CD4-positive, alpha-beta T cell (primary cell): ENCODE data around the gene HORMAD2. TPM values are rescaled to one million over a fixed set of nuclear protein-coding genes. Genes with fewer than 3 reads are reported as not detected.
A peak's percentile ranks its signal among the peaks of the same experiment; 100 is the strongest.
"Not testable (repeated sequence)": the region's sequence is repeated elsewhere in the genome, so short reads cannot be mapped to it uniquely, and the experiment has no call there.

Source experiments
- ATAC-seq: fragments of 200-7000 bp; cut with Tn5 transposase; one replicate; pipeline ENCODE4 v1.10.0; 2022; ENCODE audit warnings: mild to moderate bottlenecking; ENCODE audit not compliant: poor library complexity
- CTCF ChIA-PET: fragments of 350-600 bp; sonication (Branson Sonifier 250); formaldehyde crosslinking; loops from one replicate; lab custom pipeline; 2021; ENCODE audit warnings: antibody characterized with exemption, inconsistent platforms; lab: Charles Lee
- POLR2A ChIA-PET: fragments of 350-600 bp; sonication (Branson Sonifier 250); formaldehyde crosslinking; loops from one replicate; lab custom pipeline; 2021; ENCODE audit warnings: antibody characterized with exemption, inconsistent platforms; lab: Charles Lee
- DNase-seq, 14 experiments: peaks; one replicate each; pipeline ENCODE4 v3.0.0-alpha.2; 2013 to 2020; ENCODE audit warnings: mixed read lengths in 2 of 14
- H3K27ac ChIP-seq, 2 donors: one replicate each; pipeline versions ENCODE4 v1.5.1 to v1.7.0; 2013; ENCODE audit warnings: low read length in 2 of 2, low read depth in 1 of 2, mild to moderate bottlenecking in 1 of 2
- H3K27me3 ChIP-seq, 2 experiments: 1 replicate in 1 of 2; 2 replicates in 1 of 2; pipeline versions ENCODE4 v1.6.1 to v1.7.0; 2013; ENCODE audit warnings: low read length in 2 of 2, control low read depth in 1 of 2, mild to moderate bottlenecking in 1 of 2, moderate library complexity in 1 of 2; ENCODE audit not compliant: insufficient read depth in 2 of 2, control insufficient read depth in 1 of 2
- H3K36me3 ChIP-seq: one replicate; pipeline ENCODE4 v1.6.1; 2013; ENCODE audit warnings: low read length, control low read depth; ENCODE audit not compliant: insufficient read depth
- H3K4me1 ChIP-seq: one replicate; pipeline ENCODE4 v1.6.1; 2013; ENCODE audit warnings: low read length, control low read depth; ENCODE audit not compliant: insufficient read depth
- H3K4me3 ChIP-seq: one replicate; pipeline ENCODE4 v1.5.1; 2013; ENCODE audit warnings: mild to moderate bottlenecking, low read length, moderate library complexity
- H3K9me3 ChIP-seq, 2 experiments: 1 replicate in 1 of 2; 2 replicates in 1 of 2; pipeline versions ENCODE4 v1.6.1 to v1.7.0; 2013; ENCODE audit warnings: low read length in 2 of 2, mild to moderate bottlenecking in 2 of 2, control low read depth in 1 of 2, moderate library complexity in 1 of 2; ENCODE audit not compliant: control insufficient read depth in 1 of 2, insufficient read depth in 1 of 2
- H3K27ac Mint-ChIP-seq: one replicate; pipeline ENCODE4 v1.8.0; 2020; ENCODE audit warnings: mixed read lengths
- H3K27me3 Mint-ChIP-seq: one replicate; pipeline ENCODE4 v1.8.0; 2021; ENCODE audit warnings: mixed read lengths
- H3K36me3 Mint-ChIP-seq: one replicate; pipeline ENCODE4 v1.8.0; 2021; ENCODE audit warnings: low read depth, mixed read lengths
- H3K4me1 Mint-ChIP-seq: one replicate; pipeline ENCODE4 v1.8.0; 2021; ENCODE audit warnings: low read depth, mixed read lengths
- H3K4me3 Mint-ChIP-seq: one replicate; pipeline ENCODE4 v1.8.0; 2020; ENCODE audit warnings: mild to moderate bottlenecking, mixed read lengths
- H3K9me3 Mint-ChIP-seq: one replicate; pipeline ENCODE4 v1.8.0; 2020; ENCODE audit warnings: mixed read lengths
- intact Hi-C, 2 experiments: fragments of 100-400 bp; cut with DNase I in 1 of 2; cut with micrococcal nuclease in 1 of 2; formaldehyde crosslinking; loops; one replicate each; pipeline versions ENCODE4 v1.15.1 to v1.9.0; 2023 to 2025; cut with DNase I, micrococcal nuclease
- total RNA-seq, 174 experiments: library from RNA in 2 of 174; stranded (reverse) in 2 of 174; gene quantifications; one replicate each; pipeline ENCODE4 v1.2.3 and lab custom pipeline; 2021 to 2026
- TF ChIP-seq, protein P1 (sequence below): fragments of 200-600 bp; IDR thresholded peaks from one replicate; pipeline ENCODE4 v1.8.0; 2022; ENCODE audit warnings: antibody characterized with exemption, mild to moderate bottlenecking

Gene HORMAD2
- total RNA-seq, 2 experiments from 2014 or later, result not detected

- no peaks in the 10 kb centered on the region for H3K27me3 Mint-ChIP-seq
- ChIA-PET CTCF (interaction anchor here (0.7 to 1.6 kb wide), 2 partner anchors 10 to 914 kb away, joined by 3 to 4 read pairs; no protein-coding TSS in a partner anchor), POLR2A (interaction anchor here (0.6 to 1.5 kb wide), 3 partner anchors 10 to 63 kb away, joined by 3 to 5 read pairs (median 4); no protein-coding TSS in a partner anchor)
- H3K36me3 ChIP-seq, result no peaks in the 10 kb centered on the region
- ATAC-seq (peak; percentile 59), DNase-seq (peak in 8 of 14 experiments; percentile 13 to 60 (median 37))
- peak overlapping the region; percentile 84 for H3K27ac Mint-ChIP-seq
- H3K36me3 Mint-ChIP-seq, result no peaks in the 10 kb centered on the region
- TF ChIP-seq, protein P1, sequence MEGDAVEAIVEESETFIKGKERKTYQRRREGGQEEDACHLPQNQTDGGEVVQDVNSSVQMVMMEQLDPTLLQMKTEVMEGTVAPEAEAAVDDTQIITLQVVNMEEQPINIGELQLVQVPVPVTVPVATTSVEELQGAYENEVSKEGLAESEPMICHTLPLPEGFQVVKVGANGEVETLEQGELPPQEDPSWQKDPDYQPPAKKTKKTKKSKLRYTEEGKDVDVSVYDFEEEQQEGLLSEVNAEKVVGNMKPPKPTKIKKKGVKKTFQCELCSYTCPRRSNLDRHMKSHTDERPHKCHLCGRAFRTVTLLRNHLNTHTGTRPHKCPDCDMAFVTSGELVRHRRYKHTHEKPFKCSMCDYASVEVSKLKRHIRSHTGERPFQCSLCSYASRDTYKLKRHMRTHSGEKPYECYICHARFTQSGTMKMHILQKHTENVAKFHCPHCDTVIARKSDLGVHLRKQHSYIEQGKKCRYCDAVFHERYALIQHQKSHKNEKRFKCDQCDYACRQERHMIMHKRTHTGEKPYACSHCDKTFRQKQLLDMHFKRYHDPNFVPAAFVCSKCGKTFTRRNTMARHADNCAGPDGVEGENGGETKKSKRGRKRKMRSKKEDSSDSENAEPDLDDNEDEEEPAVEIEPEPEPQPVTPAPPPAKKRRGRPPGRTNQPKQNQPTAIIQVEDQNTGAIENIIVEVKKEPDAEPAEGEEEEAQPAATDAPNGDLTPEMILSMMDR, result no peak
- peaks cover 17% of the 10 kb centered on the region for H3K4me1 Mint-ChIP-seq
- H3K9me3 ChIP-seq, result no peaks in the 10 kb centered on the region
- H3K9me3 Mint-ChIP-seq, result no peaks in the 10 kb centered on the region
- intact Hi-C loops, result no loop called here
- H3K4me1 ChIP-seq, result peaks cover 14% of the 10 kb centered on the region
- peak overlapping the region; percentile 7 for H3K4me3 ChIP-seq
- H3K27me3 ChIP-seq, result no peaks in the 10 kb centered on the region
- H3K4me3 Mint-ChIP-seq, result peak overlapping the region; percentile 57
- H3K27ac ChIP-seq, result peak overlapping the region in 1 of 2 donors; percentile 36
Observed at GRCh38 chr22:30078320-30079311, 1.6 kb upstream of the HORMAD2 start.

DNA sequence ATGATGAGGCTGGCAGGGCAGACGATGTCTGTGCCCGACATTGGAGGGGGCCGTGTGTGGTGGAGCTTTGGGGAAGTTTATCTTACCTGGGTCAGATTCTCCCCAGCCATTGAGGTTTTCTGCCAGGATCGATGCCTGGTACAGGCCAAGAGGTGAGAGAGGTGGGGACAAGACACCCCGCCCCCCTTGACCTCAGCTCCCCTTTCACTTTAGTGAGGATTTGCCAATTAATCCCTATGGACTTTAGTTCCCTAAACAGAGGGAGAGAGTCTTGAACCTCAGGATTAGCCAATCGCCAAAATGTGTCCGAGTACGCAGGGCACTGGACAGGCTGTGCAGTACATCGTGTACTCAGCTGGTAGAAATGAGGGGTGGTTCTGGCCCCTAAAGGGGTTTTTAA is 541 bp downstream of the HORMAD2 start:
- no peaks in the 10 kb centered on the region for H3K27me3 ChIP-seq
- intact Hi-C loops, result loop anchor here in 1 of 2 experiments (10.0 kb wide), 1 partner anchor 686 kb away; no protein-coding TSS in a partner anchor
- ChIA-PET POLR2A (no interaction called here), CTCF (no interaction called here)
- H3K4me1 Mint-ChIP-seq, result peaks cover 17% of the 10 kb centered on the region
- H3K36me3 ChIP-seq, result no peaks in the 10 kb centered on the region
- peaks cover 14% of the 10 kb centered on the region for H3K4me1 ChIP-seq
- no peak overlapping the region for H3K4me3 ChIP-seq
- H3K36me3 Mint-ChIP-seq, result no peaks in the 10 kb centered on the region
- no peak for DNase-seq
- peaks cover 0 to 4% of the 10 kb centered on the region in 2 experiments for H3K9me3 ChIP-seq
- no peak for ATAC-seq
- no peak overlapping the region for H3K27ac ChIP-seq
- no peaks in the 10 kb centered on the region for H3K27me3 Mint-ChIP-seq
- TF ChIP-seq, protein P1, result no peak
- no peak overlapping the region for H3K4me3 Mint-ChIP-seq
- H3K9me3 Mint-ChIP-seq, result peaks cover 2% of the 10 kb centered on the region
- H3K27ac Mint-ChIP-seq, result no peak overlapping the region

DNA sequence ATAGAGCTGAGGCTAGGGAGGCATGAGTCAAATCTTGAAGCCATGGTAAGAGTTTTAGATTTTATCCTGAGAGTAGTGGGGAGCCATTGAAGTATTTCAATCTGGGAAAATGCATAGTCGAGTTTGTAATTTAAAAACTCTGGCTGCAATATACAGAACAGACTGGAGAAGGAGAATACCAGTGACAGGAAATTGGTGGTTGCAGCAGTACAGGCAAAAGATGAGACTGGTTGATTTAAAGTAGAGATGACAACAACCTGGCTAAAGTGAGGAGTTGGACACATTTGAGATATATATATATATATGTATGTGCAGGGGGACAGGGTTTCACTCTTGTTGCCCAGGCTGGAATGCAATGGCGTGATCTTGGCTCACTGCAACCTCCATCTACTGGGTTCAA is 6.2 kb downstream of the HORMAD2 start:
- Histone ChIP-seq H3K27ac (no peak overlapping the region), H3K27me3 (no peaks in the 10 kb centered on the region), H3K36me3 (no peaks in the 10 kb centered on the region), H3K4me1 (peaks cover 3% of the 10 kb centered on the region), H3K9me3 (peaks cover 0 to 4% of the 10 kb centered on the region in 2 experiments), H3K4me3 (no peak overlapping the region)
- Mint-ChIP-seq H3K4me3 (no peak overlapping the region), H3K4me1 (peaks cover 8% of the 10 kb centered on the region), H3K27me3 (no peaks in the 10 kb centered on the region), H3K27ac (no peak overlapping the region), H3K36me3 (no peaks in the 10 kb centered on the region), H3K9me3 (peaks cover 2% of the 10 kb centered on the region)
- DNase-seq (no peak), ATAC-seq (no peak)
- TF ChIP-seq, protein P1, result no peak
- intact Hi-C loops, result loop anchor here (5.0 to 10.0 kb wide), 4 partner anchors 454 to 692 kb away; no protein-coding TSS in a partner anchor
- CTCF ChIA-PET, result no interaction called here
- POLR2A ChIA-PET, result interaction anchor here (1.0 kb wide), 1 partner anchor 39 kb away, joined by 3 read pairs; no protein-coding TSS in a partner anchor

DNA sequence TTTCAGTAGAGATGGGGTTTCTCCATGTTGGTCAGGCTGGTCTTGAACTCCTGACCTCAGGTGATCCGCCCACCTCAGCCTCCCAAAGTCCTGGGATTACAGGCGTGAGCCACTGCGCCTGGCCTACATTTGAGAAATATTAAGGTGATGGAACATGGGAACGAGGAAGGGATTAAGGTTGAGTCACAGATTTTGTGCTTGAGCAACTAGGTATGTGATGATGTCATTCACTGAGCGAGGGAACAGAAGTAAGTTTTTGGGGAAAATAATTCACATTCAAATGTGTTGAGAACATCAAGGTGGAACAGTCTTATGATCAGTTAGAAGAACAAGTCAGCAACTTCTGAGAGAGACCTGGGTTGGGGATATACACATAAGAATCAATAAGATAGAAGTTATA is 6.8 kb downstream of the HORMAD2 start:
- H3K27ac ChIP-seq, H3K9me3 ChIP-seq, H3K36me3 Mint-ChIP-seq, CTCF ChIA-PET, POLR2A ChIA-PET, ATAC-seq, H3K27me3 Mint-ChIP-seq, DNase-seq, H3K4me1 ChIP-seq, H3K4me3 ChIP-seq, H3K27ac Mint-ChIP-seq, H3K27me3 ChIP-seq, H3K4me3 Mint-ChIP-seq, H3K9me3 Mint-ChIP-seq, H3K36me3 ChIP-seq, H3K4me1 Mint-ChIP-seq: not testable (repeated sequence)
- intact Hi-C loops, result loop anchor here (5.0 to 10.0 kb wide), 4 partner anchors 455 to 692 kb away; no protein-coding TSS in a partner anchor
